Loucy (cell line): ENCODE results near the gene GABRQ.
"Not testable (repeated sequence)": the region's sequence is repeated elsewhere in the genome, so short reads cannot be mapped to it uniquely, and the experiment has no call there.

Experiments
- EZH2phosphoT487 ChIP-seq: fragments of 200-600 bp; IDR thresholded peaks from 2 replicates; pipeline ENCODE4 v1.6.1; 2018; ENCODE audit warnings: antibody characterized with exemption, mild to moderate bottlenecking, moderate library complexity, borderline replicate concordance
- TF ChIP-seq, protein P1 (sequence below): fragments of 200-600 bp; sonication (generic); conservative IDR thresholded peaks from 2 replicates; pipeline ENCODE4 v1.5.1; 2014; ENCODE audit warnings: mild to moderate bottlenecking, antibody characterized with exemption, low read length

DNA sequence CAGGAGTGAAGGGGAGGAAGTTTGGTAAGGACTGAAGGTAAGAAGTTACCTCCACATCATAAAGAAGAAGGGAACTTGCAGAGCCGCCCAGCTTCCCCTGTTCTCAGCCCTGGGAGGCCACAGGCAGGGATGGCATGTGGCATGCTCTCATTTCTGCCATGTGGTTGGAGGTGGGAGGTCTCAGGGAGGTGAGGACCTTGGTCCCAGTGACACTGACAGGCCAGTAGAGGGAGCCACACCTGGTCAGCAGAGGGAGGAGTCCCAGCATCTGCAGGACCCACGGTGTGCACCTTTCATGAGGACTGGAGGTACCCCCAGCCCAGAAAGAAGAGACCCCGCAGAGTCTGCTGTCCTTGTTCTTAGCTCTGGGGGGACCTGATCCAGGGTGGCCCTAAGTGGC, 43.3 kb downstream of the GABRQ start:
- TF ChIP-seq, protein P1, sequence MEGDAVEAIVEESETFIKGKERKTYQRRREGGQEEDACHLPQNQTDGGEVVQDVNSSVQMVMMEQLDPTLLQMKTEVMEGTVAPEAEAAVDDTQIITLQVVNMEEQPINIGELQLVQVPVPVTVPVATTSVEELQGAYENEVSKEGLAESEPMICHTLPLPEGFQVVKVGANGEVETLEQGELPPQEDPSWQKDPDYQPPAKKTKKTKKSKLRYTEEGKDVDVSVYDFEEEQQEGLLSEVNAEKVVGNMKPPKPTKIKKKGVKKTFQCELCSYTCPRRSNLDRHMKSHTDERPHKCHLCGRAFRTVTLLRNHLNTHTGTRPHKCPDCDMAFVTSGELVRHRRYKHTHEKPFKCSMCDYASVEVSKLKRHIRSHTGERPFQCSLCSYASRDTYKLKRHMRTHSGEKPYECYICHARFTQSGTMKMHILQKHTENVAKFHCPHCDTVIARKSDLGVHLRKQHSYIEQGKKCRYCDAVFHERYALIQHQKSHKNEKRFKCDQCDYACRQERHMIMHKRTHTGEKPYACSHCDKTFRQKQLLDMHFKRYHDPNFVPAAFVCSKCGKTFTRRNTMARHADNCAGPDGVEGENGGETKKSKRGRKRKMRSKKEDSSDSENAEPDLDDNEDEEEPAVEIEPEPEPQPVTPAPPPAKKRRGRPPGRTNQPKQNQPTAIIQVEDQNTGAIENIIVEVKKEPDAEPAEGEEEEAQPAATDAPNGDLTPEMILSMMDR, result not testable (repeated sequence)
- TF ChIP-seq EZH2phosphoT487, result not testable (repeated sequence)
